Gastroesophageal sphincter (tissue), 3 donors: ENCODE data around the gene PHLDA2.

Experiments used
- EP300 ChIP-seq: sonication (generic); formaldehyde crosslinking; IDR thresholded peaks from one replicate; pipeline ENCODE4 v1.6.1; 2017; ENCODE audit warnings: antibody characterized with exemption, mild to moderate bottlenecking
- POLR2A ChIP-seq, 2 donors: fragments of 450-650 bp; IDR thresholded peaks; one replicate each; pipeline ENCODE4 v1.6.1; 2017; ENCODE audit warnings: antibody characterized with exemption in 2 of 2, mild to moderate bottlenecking in 2 of 2, moderate library complexity in 1 of 2
- TF ChIP-seq, protein P1 (sequence below), 4 experiments: fragments of 200-600 bp in 2 of 4; fragments of 450-650 bp in 2 of 4; sonication (generic) in 1 of 4; IDR thresholded peaks; one replicate each; pipeline ENCODE4 v1.5.1; 2017 to 2019; ENCODE audit warnings: antibody characterized with exemption in 4 of 4, mild to moderate bottlenecking in 2 of 4, moderate library complexity in 2 of 4

DNA sequence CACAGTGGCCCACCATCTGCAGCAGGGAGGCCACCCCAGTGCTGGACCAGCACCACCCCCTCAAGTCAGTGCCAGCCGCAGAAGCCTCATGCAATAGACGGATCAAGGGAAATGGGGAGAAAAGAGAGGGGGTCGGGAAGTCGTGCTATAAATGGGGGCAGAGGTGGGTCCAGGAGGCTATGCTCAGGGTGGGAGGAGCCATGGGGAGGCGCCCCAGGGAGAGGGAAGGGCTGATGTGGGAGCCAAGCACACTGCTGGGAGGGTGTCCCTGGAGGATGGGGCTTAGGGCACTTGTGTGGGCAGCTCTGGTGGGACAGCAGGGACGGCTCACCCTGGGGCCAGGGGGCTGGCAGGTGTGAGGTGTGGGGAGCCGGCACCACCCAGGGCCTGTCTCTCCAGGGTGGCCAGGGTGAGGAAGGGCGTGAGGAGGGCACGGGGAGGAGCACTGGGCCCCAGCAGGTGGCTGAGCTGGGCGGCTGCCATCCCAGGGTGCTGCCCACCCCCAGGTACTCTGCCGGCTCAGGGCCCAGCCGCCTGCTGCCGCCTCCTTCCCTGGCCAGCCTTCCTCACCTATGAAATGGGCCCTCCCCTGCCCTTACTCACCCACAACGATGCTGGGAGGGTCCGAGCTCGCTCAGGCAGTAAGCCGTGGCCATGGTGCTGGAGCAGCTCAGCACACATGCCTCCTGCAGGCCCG lies 18.0 kb downstream of the PHLDA2 start:
- TF ChIP-seq EP300 (no peak), POLR2A (IDR thresholded peaks at IDR 0.05) (no peak)
- TF ChIP-seq, protein P1, sequence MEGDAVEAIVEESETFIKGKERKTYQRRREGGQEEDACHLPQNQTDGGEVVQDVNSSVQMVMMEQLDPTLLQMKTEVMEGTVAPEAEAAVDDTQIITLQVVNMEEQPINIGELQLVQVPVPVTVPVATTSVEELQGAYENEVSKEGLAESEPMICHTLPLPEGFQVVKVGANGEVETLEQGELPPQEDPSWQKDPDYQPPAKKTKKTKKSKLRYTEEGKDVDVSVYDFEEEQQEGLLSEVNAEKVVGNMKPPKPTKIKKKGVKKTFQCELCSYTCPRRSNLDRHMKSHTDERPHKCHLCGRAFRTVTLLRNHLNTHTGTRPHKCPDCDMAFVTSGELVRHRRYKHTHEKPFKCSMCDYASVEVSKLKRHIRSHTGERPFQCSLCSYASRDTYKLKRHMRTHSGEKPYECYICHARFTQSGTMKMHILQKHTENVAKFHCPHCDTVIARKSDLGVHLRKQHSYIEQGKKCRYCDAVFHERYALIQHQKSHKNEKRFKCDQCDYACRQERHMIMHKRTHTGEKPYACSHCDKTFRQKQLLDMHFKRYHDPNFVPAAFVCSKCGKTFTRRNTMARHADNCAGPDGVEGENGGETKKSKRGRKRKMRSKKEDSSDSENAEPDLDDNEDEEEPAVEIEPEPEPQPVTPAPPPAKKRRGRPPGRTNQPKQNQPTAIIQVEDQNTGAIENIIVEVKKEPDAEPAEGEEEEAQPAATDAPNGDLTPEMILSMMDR (IDR thresholded peaks at IDR 0.05), result no peak
